Measurements from ENCODE around the gene PGAM2. TPM values are rescaled to one million over a fixed set of nuclear protein-coding genes. Genes with fewer than 3 reads are reported as not detected.

Gene PGAM2
- total and polyA plus RNA-seq, 12 donors: 0.76 to 30.1 (median 6.7) TPM

GRCh38 chr7:44081266-44081748, 15.9 kb upstream of the PGAM2 start:
- WGBS, 4 donors: 63 to 67% (median 65%) methylated on average over 8 to 9 of the region's 9 CpGs
- Histone ChIP-seq H3K36me3 (replicated peaks in 1 of 2) (peaks cover 0 to 44% of the 10 kb centered on the region in 2 donors), H3K9me3 (replicated peaks in 1 of 3) (no peaks in the 10 kb centered on the region), H3K27ac (peak overlapping the region in 2 of 5 donors; percentile 2 to 87), H3K4me1 (replicated peaks in 1 of 2) (peaks cover 10 to 11% of the 10 kb centered on the region in 2 donors), H3K27me3 (no peaks in the 10 kb centered on the region), H3K4me3 (peak overlapping the region in 1 of 4 donors; percentile 87)
- no peak for DNase-seq
- TF ChIP-seq POLR2A (IDR thresholded peaks at IDR 0.05) (no peak), CTCF (IDR thresholded peaks at IDR 0.05) (no peak)
- intact Hi-C loops (cut with DNase I): no loop called here

GRCh38 chr7:44080686-44081265, 15.4 kb upstream of the PGAM2 start:
- no peaks in the 10 kb centered on the region for H3K9me3 ChIP-seq (replicated peaks in 1 of 3)
- 77 to 92% (median 81%) methylated on average over 11 of the region's 11 CpGs for WGBS, 4 donors
- peaks cover 0 to 49% of the 10 kb centered on the region in 2 donors for H3K36me3 ChIP-seq (replicated peaks in 1 of 2)
- no peak for TF ChIP-seq CTCF (IDR thresholded peaks at IDR 0.05)
- TF ChIP-seq POLR2A (IDR thresholded peaks at IDR 0.05): no peak
- intact Hi-C loops (cut with DNase I): no loop called here
- DNase-seq: no peak
- no peaks in the 10 kb centered on the region for H3K27me3 ChIP-seq
- H3K4me1 ChIP-seq (replicated peaks in 1 of 2): peaks cover 10 to 11% of the 10 kb centered on the region in 2 donors
- peak overlapping the region in 2 of 5 donors; percentile 2 to 87 for H3K27ac ChIP-seq
- no peak overlapping the region for H3K4me3 ChIP-seq

GRCh38 chr7:44080118-44080517, 14.8 kb upstream of the PGAM2 start:
- intact Hi-C loops (cut with DNase I): no loop called here
- peaks cover 0 to 56% of the 10 kb centered on the region in 2 donors for H3K36me3 ChIP-seq (replicated peaks in 1 of 2)

GRCh38 chr7:44079331-44080021, 14.1 kb upstream of the PGAM2 start:
- no peak overlapping the region for H3K27ac ChIP-seq
- intact Hi-C loops (cut with DNase I): loop anchor here in 1 of 2 donors (5.0 to 10.0 kb wide), 2 partner anchors 38 to 115 kb away; no protein-coding TSS in a partner anchor
- H3K4me3 ChIP-seq: no peak overlapping the region
- H3K27me3 ChIP-seq: no peaks in the 10 kb centered on the region
- no peak for TF ChIP-seq POLR2A (IDR thresholded peaks at IDR 0.05)
- TF ChIP-seq CTCF (IDR thresholded peaks at IDR 0.05): no peak
- no peaks in the 10 kb centered on the region for H3K9me3 ChIP-seq (replicated peaks in 1 of 3)
- WGBS, 4 donors: 77 to 85% (median 82%) methylated on average over 6 to 11 of the region's 11 CpGs
- peaks cover 0 to 61% of the 10 kb centered on the region in 2 donors for H3K36me3 ChIP-seq (replicated peaks in 1 of 2)
- H3K4me1 ChIP-seq (replicated peaks in 1 of 2): peaks cover 10 to 11% of the 10 kb centered on the region in 2 donors
- DNase-seq: no peak

More at GRCh38 chr7:44080118-44080517, 14.8 kb upstream of the PGAM2 start:
- no peak for TF ChIP-seq POLR2A (IDR thresholded peaks at IDR 0.05)
- Histone ChIP-seq H3K27me3 (no peaks in the 10 kb centered on the region), H3K9me3 (replicated peaks in 1 of 3) (no peaks in the 10 kb centered on the region), H3K4me3 (no peak overlapping the region), H3K4me1 (replicated peaks in 1 of 2) (peaks cover 10 to 11% of the 10 kb centered on the region in 2 donors), H3K27ac (no peak overlapping the region)
- 89 to 100% (median 93%) methylated on average over 4 to 5 of the region's 5 CpGs for WGBS, 4 donors
- DNase-seq: no peak
